ENCODE results near the gene NR2C2AP.
A peak's percentile ranks its signal among the peaks of the same experiment; 100 is the strongest.

Gene NR2C2AP

DNA sequence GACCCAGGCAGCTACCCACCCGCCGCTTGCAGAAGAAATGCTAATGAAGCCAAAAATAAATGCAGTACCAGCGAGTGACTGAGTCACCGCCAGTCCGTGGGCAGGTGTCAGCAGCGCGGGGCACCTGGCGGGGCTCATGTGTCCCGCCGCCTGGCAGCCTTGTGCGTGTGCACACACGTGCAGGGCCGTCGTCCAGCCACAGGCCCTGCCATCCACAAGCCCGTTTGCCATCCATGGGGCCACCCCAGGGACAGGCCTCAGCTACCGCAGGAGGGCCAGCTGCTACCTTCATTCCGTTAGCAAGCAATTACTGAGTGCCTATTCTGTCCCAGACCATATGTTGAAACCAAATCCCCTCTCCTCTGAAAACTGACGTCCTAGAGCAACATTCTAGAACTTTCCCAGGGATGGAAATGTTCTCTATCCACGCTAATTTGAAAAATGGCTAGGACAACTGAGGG is 29.1 kb upstream of the NR2C2AP start:
- Histone ChIP-seq H3K27ac (no peak overlapping the region), H3K36me3 (ENCODE audit: insufficient read depth, low read length) (no peaks in the 10 kb centered on the region), H3K9ac (ENCODE audit: insufficient read length) (no peak overlapping the region), H3K9me3 (ENCODE audit: low read depth, low read length) (no peaks in the 10 kb centered on the region), H3K4me3 (no peak overlapping the region)
- no peak for TF ChIP-seq EZH2 (IDR thresholded peaks at IDR 0.05)
- no peak for TF ChIP-seq POLR2AphosphoS5 (IDR thresholded peaks at IDR 0.05; ENCODE audit: borderline replicate concordance, low read depth, low read length)
- TF ChIP-seq FOXP2 (optimal IDR thresholded peaks at IDR 0.05; ENCODE audit: control extremely low read depth, extremely low read length, insufficient read depth) = no peak
- no peak for DNase-seq (ENCODE audit: low read depth, low spot score)

DNA sequence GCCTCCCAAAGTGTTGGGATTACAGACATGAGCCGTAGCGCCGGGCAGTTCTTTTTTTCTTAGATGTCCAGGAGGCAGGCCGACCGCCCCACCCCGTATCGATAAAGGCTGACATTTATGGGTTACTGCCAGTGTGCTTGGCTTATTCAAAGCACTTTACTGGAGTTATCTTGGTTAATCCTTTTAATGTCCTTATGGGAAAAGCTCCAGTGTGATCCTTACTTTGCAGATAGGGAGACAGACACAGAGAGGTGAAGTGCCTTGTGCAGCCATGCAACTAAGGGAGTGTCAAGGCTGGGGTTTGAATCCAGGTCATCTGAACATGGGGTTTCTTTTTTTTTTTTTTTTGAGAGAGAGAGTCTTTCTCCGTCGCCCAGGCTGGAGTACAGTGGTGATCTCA is 27.8 kb upstream of the NR2C2AP start:
- H3K9me3 ChIP-seq (ENCODE audit: low read depth, low read length) = no peaks in the 10 kb centered on the region
- no peak overlapping the region for H3K9ac ChIP-seq (ENCODE audit: insufficient read length)
- H3K36me3 ChIP-seq (ENCODE audit: insufficient read depth, low read length) = no peaks in the 10 kb centered on the region
- no peak for TF ChIP-seq FOXP2 (optimal IDR thresholded peaks at IDR 0.05; ENCODE audit: control extremely low read depth, extremely low read length, insufficient read depth)
- no peak for TF ChIP-seq EZH2 (IDR thresholded peaks at IDR 0.05)
- TF ChIP-seq POLR2AphosphoS5 (IDR thresholded peaks at IDR 0.05; ENCODE audit: borderline replicate concordance, low read depth, low read length) = no peak
- H3K27ac ChIP-seq = no peak overlapping the region
- no peak overlapping the region for H3K4me3 ChIP-seq
- DNase-seq (ENCODE audit: low read depth, low spot score) = no peak

DNA sequence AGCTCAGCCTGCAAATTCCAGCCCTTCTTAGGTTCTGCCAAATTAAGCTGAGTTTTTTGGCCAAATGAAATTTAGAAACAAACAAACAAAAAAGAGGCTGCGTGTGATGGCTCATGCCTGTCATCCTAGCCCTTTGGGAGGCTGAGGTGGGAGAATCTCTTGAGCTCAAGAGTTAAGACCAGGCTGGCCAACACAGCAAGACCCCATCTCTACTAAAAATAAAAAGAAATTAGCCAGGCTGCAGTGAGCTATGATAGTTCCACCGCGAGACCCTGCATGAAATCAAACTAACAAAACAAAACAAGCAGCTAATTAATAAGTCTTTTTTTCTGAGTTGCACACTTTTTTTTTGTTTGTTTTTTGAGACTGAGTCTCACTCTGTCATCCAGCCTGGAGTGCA is 26.5 kb upstream of the NR2C2AP start:
- no peak overlapping the region for H3K4me3 ChIP-seq
- no peak overlapping the region for H3K27ac ChIP-seq
- DNase-seq (ENCODE audit: low read depth, low spot score) = no peak
- no peaks in the 10 kb centered on the region for H3K36me3 ChIP-seq (ENCODE audit: insufficient read depth, low read length)
- TF ChIP-seq POLR2AphosphoS5 (IDR thresholded peaks at IDR 0.05; ENCODE audit: borderline replicate concordance, low read depth, low read length) (no peak), FOXP2 (optimal IDR thresholded peaks at IDR 0.05; ENCODE audit: control extremely low read depth, extremely low read length, insufficient read depth) (no peak), EZH2 (IDR thresholded peaks at IDR 0.05) (no peak)
- no peak overlapping the region for H3K9ac ChIP-seq (ENCODE audit: insufficient read length)
- no peaks in the 10 kb centered on the region for H3K9me3 ChIP-seq (ENCODE audit: low read depth, low read length)

DNA sequence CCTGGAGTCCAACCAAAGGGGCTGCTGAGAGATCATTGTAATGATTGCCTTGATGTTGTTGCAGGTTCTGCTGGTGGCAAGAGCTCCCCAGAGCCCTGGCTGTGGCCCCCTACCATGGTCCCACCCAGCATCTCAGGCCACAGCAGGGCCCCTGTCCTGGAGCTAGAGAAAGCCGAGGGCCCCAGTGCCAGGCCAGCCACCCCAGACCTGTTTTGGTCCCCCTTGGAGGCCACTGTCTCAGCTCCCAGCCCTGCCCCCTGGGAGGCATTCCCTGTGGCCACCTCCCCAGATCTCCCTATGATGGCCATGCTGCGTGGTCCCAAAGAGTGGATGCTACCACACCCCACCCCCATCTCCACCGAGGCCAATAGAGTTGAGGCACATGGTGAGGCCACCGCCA is 24.0 kb upstream of the NR2C2AP start:
- Histone ChIP-seq H3K27ac (no peak overlapping the region), H3K36me3 (ENCODE audit: insufficient read depth, low read length) (no peaks in the 10 kb centered on the region), H3K4me3 (no peak overlapping the region), H3K9ac (ENCODE audit: insufficient read length) (no peak overlapping the region), H3K9me3 (ENCODE audit: low read depth, low read length) (no peaks in the 10 kb centered on the region)
- TF ChIP-seq POLR2AphosphoS5 (IDR thresholded peaks at IDR 0.05; ENCODE audit: borderline replicate concordance, low read depth, low read length) (no peak), FOXP2 (optimal IDR thresholded peaks at IDR 0.05; ENCODE audit: control extremely low read depth, extremely low read length, insufficient read depth) (no peak), EZH2 (IDR thresholded peaks at IDR 0.05) (no peak)
- DNase-seq (ENCODE audit: low read depth, low spot score) = no peak

DNA sequence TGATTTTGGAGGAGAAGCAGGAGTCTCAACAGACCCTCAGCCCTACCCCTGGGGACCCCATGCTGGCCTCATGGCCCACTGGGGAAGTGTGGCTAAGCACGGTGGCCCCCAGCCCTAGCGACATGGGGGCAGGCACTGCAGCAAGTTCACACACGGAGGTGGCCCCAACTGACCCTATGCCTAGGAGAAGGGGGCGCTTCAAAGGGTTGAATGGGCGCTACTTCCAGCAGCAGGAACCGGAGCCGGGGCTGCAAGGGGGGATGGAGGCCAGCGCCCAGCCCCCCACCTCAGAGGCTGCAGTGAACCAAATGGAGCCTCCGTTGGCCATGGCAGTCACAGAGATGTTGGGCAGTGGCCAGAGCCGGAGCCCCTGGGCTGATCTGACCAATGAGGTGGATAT is 23.4 kb upstream of the NR2C2AP start:
- no peak for DNase-seq (ENCODE audit: low read depth, low spot score)
- H3K36me3 ChIP-seq (ENCODE audit: insufficient read depth, low read length) = no peaks in the 10 kb centered on the region
- no peaks in the 10 kb centered on the region for H3K9me3 ChIP-seq (ENCODE audit: low read depth, low read length)
- H3K9ac ChIP-seq (ENCODE audit: insufficient read length) = no peak overlapping the region
- no peak overlapping the region for H3K27ac ChIP-seq
- H3K4me3 ChIP-seq = no peak overlapping the region
- TF ChIP-seq POLR2AphosphoS5 (IDR thresholded peaks at IDR 0.05; ENCODE audit: borderline replicate concordance, low read depth, low read length) (no peak), EZH2 (IDR thresholded peaks at IDR 0.05) (no peak), FOXP2 (optimal IDR thresholded peaks at IDR 0.05; ENCODE audit: control extremely low read depth, extremely low read length, insufficient read depth) (no peak)

DNA sequence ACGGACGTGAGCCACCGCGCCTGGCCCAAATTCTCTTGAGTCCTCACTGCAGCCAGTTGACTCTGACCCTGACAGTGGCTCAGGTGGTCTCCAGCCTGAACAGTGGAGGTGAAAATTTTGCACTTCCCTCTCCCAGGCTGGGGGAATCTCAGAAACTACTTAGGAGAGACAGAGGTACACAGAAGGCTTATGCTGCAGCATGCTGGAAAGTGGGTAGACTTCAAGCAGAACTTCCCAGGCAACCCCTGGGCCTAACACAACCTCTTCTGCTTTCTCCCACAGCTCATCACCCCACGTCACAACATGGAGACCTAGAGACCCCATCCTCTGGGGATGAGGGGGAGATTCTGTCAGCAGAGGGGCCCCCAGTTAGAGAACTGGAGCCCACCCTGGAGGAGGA is 23.0 kb upstream of the NR2C2AP start:
- Histone ChIP-seq H3K36me3 (ENCODE audit: insufficient read depth, low read length) (no peaks in the 10 kb centered on the region), H3K27ac (no peak overlapping the region), H3K9ac (ENCODE audit: insufficient read length) (no peak overlapping the region), H3K4me3 (no peak overlapping the region), H3K9me3 (ENCODE audit: low read depth, low read length) (no peaks in the 10 kb centered on the region)
- no peak for DNase-seq (ENCODE audit: low read depth, low spot score)
- TF ChIP-seq EZH2 (IDR thresholded peaks at IDR 0.05) (no peak), POLR2AphosphoS5 (IDR thresholded peaks at IDR 0.05; ENCODE audit: borderline replicate concordance, low read depth, low read length) (no peak)

DNA sequence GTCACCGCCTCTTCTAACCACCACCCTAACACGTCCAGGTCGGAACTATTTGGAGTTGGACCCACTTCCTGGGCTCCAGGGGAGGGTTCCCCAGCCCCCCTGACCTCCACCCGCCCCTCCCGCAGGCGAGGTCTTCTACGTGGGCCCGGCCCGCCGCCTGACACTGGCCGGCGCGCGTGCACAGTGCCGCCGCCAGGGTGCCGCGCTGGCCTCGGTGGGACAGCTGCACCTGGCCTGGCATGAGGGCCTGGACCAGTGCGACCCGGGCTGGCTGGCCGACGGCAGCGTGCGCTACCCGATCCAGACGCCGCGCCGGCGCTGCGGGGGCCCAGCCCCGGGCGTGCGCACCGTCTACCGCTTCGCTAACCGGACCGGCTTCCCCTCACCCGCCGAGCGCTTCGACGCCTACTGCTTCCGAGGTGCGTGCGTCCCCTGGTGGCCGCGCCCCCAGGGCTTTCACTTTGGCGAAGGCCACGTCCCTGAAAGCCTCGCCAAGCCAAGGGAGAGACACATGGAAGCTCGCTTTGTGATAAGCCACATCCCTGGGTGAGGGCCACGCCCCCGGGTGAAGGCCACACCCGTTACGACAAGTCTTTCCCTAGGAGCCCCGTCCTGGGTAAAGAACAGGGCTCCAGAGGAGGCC is 21.8 kb upstream of the NR2C2AP start:
- no peak for DNase-seq (ENCODE audit: low read depth, low spot score)
- Histone ChIP-seq H3K27ac (no peak overlapping the region), H3K9ac (ENCODE audit: insufficient read length) (no peak overlapping the region), H3K36me3 (ENCODE audit: insufficient read depth, low read length) (no peaks in the 10 kb centered on the region), H3K4me3 (peak overlapping the region; percentile 57), H3K9me3 (ENCODE audit: low read depth, low read length) (no peaks in the 10 kb centered on the region)
- TF ChIP-seq EZH2 (IDR thresholded peaks at IDR 0.05) (no peak), POLR2AphosphoS5 (IDR thresholded peaks at IDR 0.05; ENCODE audit: borderline replicate concordance, low read depth, low read length) (no peak), FOXP2 (optimal IDR thresholded peaks at IDR 0.05; ENCODE audit: control extremely low read depth, extremely low read length, insufficient read depth) (no peak)

DNA sequence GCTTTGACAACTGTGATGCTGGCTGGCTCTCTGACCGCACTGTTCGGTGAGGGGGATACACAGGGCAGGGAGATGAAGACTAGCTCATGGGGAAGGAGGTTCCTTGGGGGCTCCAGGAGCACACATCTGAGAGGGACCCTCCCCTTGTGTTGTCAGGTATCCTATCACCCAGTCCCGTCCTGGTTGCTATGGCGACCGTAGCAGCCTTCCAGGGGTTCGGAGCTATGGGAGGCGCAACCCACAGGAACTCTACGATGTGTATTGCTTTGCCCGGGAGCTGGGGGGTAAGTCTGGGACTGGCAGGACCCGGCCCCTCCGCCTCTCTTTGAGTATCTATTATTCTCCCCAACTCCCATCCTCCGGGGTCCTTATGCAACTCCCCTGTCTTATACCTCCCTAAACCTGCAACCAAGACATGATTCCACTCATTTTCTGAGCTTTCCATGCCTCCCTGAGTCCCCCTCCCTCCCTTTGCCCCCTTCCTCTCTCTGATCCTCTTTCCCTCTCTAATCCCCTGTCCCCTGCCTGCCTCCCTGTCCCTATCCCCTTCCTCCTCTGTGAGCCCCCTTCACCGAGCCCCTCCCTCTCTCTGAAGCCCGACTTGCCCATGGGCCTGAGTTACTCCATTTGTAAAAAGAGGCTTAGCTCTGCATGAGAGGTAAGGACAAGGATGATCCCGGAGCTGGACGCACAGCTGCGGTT is 21.1 kb upstream of the NR2C2AP start:
- Histone ChIP-seq H3K36me3 (ENCODE audit: insufficient read depth, low read length) (no peaks in the 10 kb centered on the region), H3K4me3 (no peak overlapping the region), H3K9ac (ENCODE audit: insufficient read length) (no peak overlapping the region), H3K9me3 (ENCODE audit: low read depth, low read length) (no peaks in the 10 kb centered on the region), H3K27ac (no peak overlapping the region)
- no peak for DNase-seq (ENCODE audit: low read depth, low spot score)
- TF ChIP-seq EZH2 (IDR thresholded peaks at IDR 0.05) (no peak), POLR2AphosphoS5 (IDR thresholded peaks at IDR 0.05; ENCODE audit: borderline replicate concordance, low read depth, low read length) (no peak), FOXP2 (optimal IDR thresholded peaks at IDR 0.05; ENCODE audit: control extremely low read depth, extremely low read length, insufficient read depth) (no peak)

Measured in SK-N-MC (cell line).